Measurements from ENCODE around the gene KCNQ5. TPM values are rescaled to one million over a fixed set of nuclear protein-coding genes. Genes with fewer than 3 reads are reported as not detected.

The KCNQ5 gene

Small RNA genes lying within 50 kb of the gene (small RNA-seq; reads per million reads assigned to genes)
- not detected for gene MIR4282 (ENCODE audit: insufficient read depth)
